Body of pancreas (tissue), 4 donors: ENCODE data around the gene SMAP1.

Experiments
- CTCF ChIP-seq, 7 experiments: fragments of 450-650 bp in 4 of 7; fragments of 200-600 bp in 3 of 7; sonication (generic) in 3 of 7; IDR thresholded peaks; one replicate each; pipeline ENCODE4 v1.5.1; 2016 to 2019; ENCODE audit warnings: antibody characterized with exemption in 7 of 7
- POLR2A ChIP-seq, 3 donors: fragments of 450-650 bp; IDR thresholded peaks; one replicate each; pipeline ENCODE4 v1.6.1; 2016; ENCODE audit warnings: antibody characterized with exemption in 3 of 3, mild to moderate bottlenecking in 2 of 3

- TF ChIP-seq POLR2A (IDR thresholded peaks at IDR 0.05) (no peak), CTCF (IDR thresholded peaks at IDR 0.05) (no peak)
Observed at GRCh38 chr6:70753870-70754380, 86.2 kb downstream of the SMAP1 start.
